Heart left ventricle (tissue), 13 donors: Measurements from ENCODE around the gene MRTFA.

Source experiments
- CTCF ChIP-seq, 12 donors: fragments of 200-600 bp; sonication (generic) in 4 of 12; IDR thresholded peaks; one replicate each; pipeline versions ENCODE4 v1.5.0 to v1.8.0; 2018 to 2022; ENCODE audit warnings: antibody characterized with exemption in 12 of 12, mild to moderate bottlenecking in 5 of 12
- POLR2A ChIP-seq, 2 donors: fragments of 450-650 bp; IDR thresholded peaks; one replicate each; pipeline ENCODE4 v1.6.1; 2017; ENCODE audit warnings: antibody characterized with exemption in 2 of 2, mild to moderate bottlenecking in 2 of 2, moderate library complexity in 2 of 2
- donor health status: ischemic (EF 13 %, LVEDD 7.1; RV severe dilation, severe dysfunction).
- donor health status: DM: no; HTN: yes; CAD: no.
- donor health status: DM: no; HTN: no; CAD: no.
- donor health status: ischemic (EF 25% LVEDD 6.9; RV normal size, moderate dysfunction).
- donor health status: ischemic (EF 25% LVEDD 5.7; RV mildly dilated, moderate dysfunction).
- donor health status: ischemic (EF 35%, LVEDD 5.7; RV mildly dilated, moderate dysfunction).
- donor health status: nonischemic (EF 11% LVEDD 7.7; RV severe dilation, severe dysfunction).
- donor health status: DM: yes; HTN: yes; CAD: no.
- donor health status: PGD.
- donor health status: ischemic (EF 29% LVEDD 5.4; RV normal size, mild dysfunction).
- donor health status: nonischemic (EF 23%, LVEDD 6.1; RV moderate dilation, normal function).

GRCh38 chr22:40597526-40598430 lies 38.7 kb downstream of the MRTFA start:
- TF ChIP-seq POLR2A (IDR thresholded peaks at IDR 0.05), result no peak
- no peak for TF ChIP-seq CTCF (IDR thresholded peaks at IDR 0.05)
